HG03558 (cell line): Measurements from ENCODE around the gene PBX3.

Experiments
- ATAC-seq: cut with Tn5 transposase; IDR thresholded peaks from one replicate; pipeline ENCODE4 v1.9.1; 2021; ENCODE audit warnings: moderate number of reproducible peaks; ENCODE audit not compliant: unreplicated experiment; ENCODE audit errors: extremely low read depth

The PBX3 gene

GRCh38 chr9:125852386-125852785, 105.2 kb downstream of the PBX3 start:
- ATAC-seq = no peak

- no peak for ATAC-seq
Measured at GRCh38 chr9:125854553-125855275, 107.5 kb downstream of the PBX3 start.

- no peak for ATAC-seq
Measured at GRCh38 chr9:125856331-125856730, 109.2 kb downstream of the PBX3 start.

GRCh38 chr9:125861405-125862058, 114.4 kb downstream of the PBX3 start:
- ATAC-seq = no peak

- no peak for ATAC-seq
Measured at GRCh38 chr9:125863923-125864322, 116.8 kb downstream of the PBX3 start.

- ATAC-seq = no peak
Measured at GRCh38 chr9:125867751-125868415, 120.7 kb downstream of the PBX3 start.

- ATAC-seq = no peak
Measured at GRCh38 chr9:125878164-125878631, 131.0 kb downstream of the PBX3 start.

- ATAC-seq = no peak
Measured at GRCh38 chr9:125881042-125881441, 133.9 kb downstream of the PBX3 start.

- no peak for ATAC-seq
Measured at GRCh38 chr9:125883565-125884217, 136.5 kb downstream of the PBX3 start.

GRCh38 chr9:125884218-125884595, 137.0 kb downstream of the PBX3 start:
- no peak for ATAC-seq

- no peak for ATAC-seq
Measured at GRCh38 chr9:125885405-125886034, 138.3 kb downstream of the PBX3 start.

- no peak for ATAC-seq
Measured at GRCh38 chr9:125886365-125886764, 139.2 kb downstream of the PBX3 start.

GRCh38 chr9:125887172-125887571, 140.0 kb downstream of the PBX3 start:
- no peak for ATAC-seq

GRCh38 chr9:125888211-125888610, 141.0 kb downstream of the PBX3 start:
- no peak for ATAC-seq

GRCh38 chr9:125889112-125889475, 141.9 kb downstream of the PBX3 start:
- no peak for ATAC-seq

- ATAC-seq = no peak
Measured at GRCh38 chr9:125889476-125890419, 142.6 kb downstream of the PBX3 start.

GRCh38 chr9:125890826-125891225, 143.7 kb downstream of the PBX3 start:
- ATAC-seq = no peak

GRCh38 chr9:125893277-125893676, 146.1 kb downstream of the PBX3 start:
- no peak for ATAC-seq

- ATAC-seq = no peak
Measured at GRCh38 chr9:125894566-125894965, 147.4 kb downstream of the PBX3 start.
